HUES48 (cell line): ENCODE data around the gene CSTF3.

Experiments used
- H3K27ac ChIP-seq: one replicate; pipeline ENCODE4 v1.7.0; 2013; ENCODE audit warnings: low read depth, low read length, inconsistent platforms
- H3K27me3 ChIP-seq: 2 replicates; pipeline ENCODE4 v1.6.1; 2013; ENCODE audit warnings: mild to moderate bottlenecking, low read length; ENCODE audit not compliant: control insufficient read depth, insufficient read depth
- H3K36me3 ChIP-seq: 2 replicates; pipeline ENCODE4 v1.6.1; 2013; ENCODE audit warnings: low read length; ENCODE audit not compliant: control insufficient read depth, insufficient read depth
- H3K4me1 ChIP-seq: 2 replicates; pipeline ENCODE4 v1.6.1; 2013; ENCODE audit warnings: mild to moderate bottlenecking, low read length; ENCODE audit not compliant: control insufficient read depth, insufficient read depth
- H3K4me3 ChIP-seq: 2 replicates; pipeline ENCODE4 v1.5.1; 2013; ENCODE audit warnings: mild to moderate bottlenecking, low read depth, low read length
- H3K9ac ChIP-seq: 2 replicates; pipeline ENCODE4 v1.6.1; 2013; ENCODE audit warnings: mild to moderate bottlenecking, low read depth, low read length, moderate library complexity
- H3K9me3 ChIP-seq: 2 replicates; pipeline ENCODE4 v1.6.1; 2013; ENCODE audit warnings: low read length; ENCODE audit not compliant: control insufficient read depth, insufficient read depth

Gene CSTF3

DNA sequence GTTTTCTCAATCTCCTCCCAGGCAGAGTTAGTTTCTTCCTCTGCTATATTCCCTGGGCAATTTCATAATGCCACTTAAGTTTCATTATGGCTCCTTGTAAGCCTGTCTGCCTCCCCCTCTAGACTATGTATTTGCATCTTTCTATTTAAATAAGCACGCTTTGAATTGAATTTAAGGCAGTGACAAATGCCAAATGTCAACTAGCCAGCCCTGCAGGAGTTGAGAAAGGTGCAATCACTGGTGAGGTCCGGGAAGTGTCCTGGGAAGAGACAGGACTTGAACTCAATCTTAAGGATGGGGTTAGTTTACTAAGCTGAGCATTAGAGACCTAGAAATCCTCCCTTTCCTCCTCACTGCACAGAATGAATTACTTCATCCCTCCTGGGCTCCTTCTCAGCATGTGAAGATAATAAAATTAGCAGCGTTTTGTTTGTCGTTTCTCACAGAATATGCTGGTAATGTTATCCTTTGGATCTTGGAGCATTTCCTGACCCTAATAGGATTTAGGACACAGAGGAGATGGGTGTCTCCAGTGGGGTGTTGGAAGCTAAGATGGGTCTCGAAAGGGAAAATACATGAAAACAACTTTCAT, 120.3 kb downstream of the CSTF3 start:
- H3K4me1 ChIP-seq = peaks cover 11% of the 10 kb centered on the region
- no peak overlapping the region for H3K4me3 ChIP-seq
- H3K27me3 ChIP-seq = no peaks in the 10 kb centered on the region
- H3K36me3 ChIP-seq = peaks cover 18% of the 10 kb centered on the region
- H3K27ac ChIP-seq = no peak overlapping the region
- peaks cover 6% of the 10 kb centered on the region; the same call in 1 of the 2 replicates for H3K9me3 ChIP-seq
- no peak overlapping the region for H3K9ac ChIP-seq

GRCh38 chr11:33040033-33040861, 121.0 kb downstream of the CSTF3 start:
- no peaks in the 10 kb centered on the region for H3K9me3 ChIP-seq
- H3K27ac ChIP-seq = peak overlapping the region; percentile 98
- peak overlapping the region; percentile 99 for H3K9ac ChIP-seq
- no peaks in the 10 kb centered on the region for H3K27me3 ChIP-seq
- peak overlapping the region; percentile 99 for H3K4me3 ChIP-seq
- H3K4me1 ChIP-seq = peaks cover 11% of the 10 kb centered on the region
- H3K36me3 ChIP-seq = peaks cover 17% of the 10 kb centered on the region

GRCh38 chr11:33039274-33040032, 121.8 kb downstream of the CSTF3 start, which contains the start of gene TCP11L1:
Gene TCP11L1, plus strand, starts transcription at chr11:33039572. Its CDS starts 4,202 bp downstream, at chr11:33043774.
- peak within 1 kb of the TSS; percentile 99 for H3K4me3 ChIP-seq
- no peaks in the 10 kb centered on the region for H3K27me3 ChIP-seq
- H3K9me3 ChIP-seq = no peaks in the 10 kb centered on the region
- peaks cover 11% of the 10 kb centered on the region for H3K4me1 ChIP-seq
- peaks cover 9% of the 10 kb centered on the region for H3K36me3 ChIP-seq
- peak within 1 kb of the TSS; percentile 98 for H3K27ac ChIP-seq
- H3K9ac ChIP-seq = peak within 1 kb of the TSS; percentile 99

DNA sequence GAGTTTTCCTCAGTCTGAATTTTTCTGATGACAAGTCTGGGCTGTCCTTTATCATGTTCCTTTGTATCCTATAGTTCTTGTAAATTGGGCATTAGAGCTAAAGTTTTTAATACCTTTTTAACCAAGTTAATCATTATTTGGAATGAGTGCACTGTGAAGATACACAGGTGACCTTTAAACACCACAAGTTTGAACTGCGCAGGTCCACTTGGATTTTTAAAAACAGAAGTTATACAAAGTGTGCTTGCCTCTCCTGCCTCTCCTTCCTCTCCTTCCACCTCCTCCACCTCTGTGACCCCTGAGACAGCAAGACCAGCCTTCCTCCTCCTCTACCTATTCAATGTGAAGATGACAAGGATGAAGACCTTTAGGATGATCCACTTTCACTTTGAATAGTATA, 126.3 kb downstream of the CSTF3 start:
- H3K9me3 ChIP-seq = no peaks in the 10 kb centered on the region
- no peaks in the 10 kb centered on the region for H3K27me3 ChIP-seq
- H3K4me3 ChIP-seq = no peak overlapping the region
- no peak overlapping the region for H3K27ac ChIP-seq
- no peaks in the 10 kb centered on the region; the same call in 1 of the 2 replicates for H3K4me1 ChIP-seq
- no peaks in the 10 kb centered on the region for H3K36me3 ChIP-seq
- H3K9ac ChIP-seq = no peak overlapping the region
